Stimulated activated memory B cell treated with anti-CD40 and anti-IgM and Interleukin-4, amounts not matched to agents 10 μg/mL and 1 μg/mL and 100 μg/mL, for 72 hours (primary cell): ENCODE measurements around the gene SLC4A8.

ENCODE experiments used
- ATAC-seq: fragments of 150-1000 bp; cut with Tn5 transposase; 2 replicates; pipeline ENCODE4 v1.10.0; 2021
- H3K27ac Mint-ChIP-seq: one replicate; pipeline ENCODE4 v1.8.0; 2022; ENCODE audit warnings: mild to moderate bottlenecking, mixed read lengths
- H3K27me3 Mint-ChIP-seq: one replicate; pipeline ENCODE4 v1.8.0; 2022; ENCODE audit warnings: mixed read lengths
- H3K36me3 Mint-ChIP-seq: one replicate; pipeline ENCODE4 v1.8.0; 2022; ENCODE audit warnings: mixed read lengths
- H3K4me1 Mint-ChIP-seq: one replicate; pipeline ENCODE4 v1.8.0; 2022; ENCODE audit warnings: mixed read lengths
- H3K4me3 Mint-ChIP-seq: one replicate; pipeline ENCODE4 v1.8.0; 2022; ENCODE audit warnings: mild to moderate bottlenecking, moderate library complexity, mixed read lengths
- H3K9me3 Mint-ChIP-seq: one replicate; pipeline ENCODE4 v1.8.0; 2022; ENCODE audit warnings: mixed read lengths

SLC4A8 gene

GRCh38 chr12:51531978-51532497, 107.4 kb downstream of the SLC4A8 start:
- no peak overlapping the region for H3K27ac Mint-ChIP-seq
- ATAC-seq = peak; percentile 86
- no peak overlapping the region for H3K4me3 Mint-ChIP-seq
- H3K9me3 Mint-ChIP-seq = no peaks in the 10 kb centered on the region
- H3K4me1 Mint-ChIP-seq = peaks cover 9% of the 10 kb centered on the region
- H3K27me3 Mint-ChIP-seq = peaks cover 50% of the 10 kb centered on the region
- H3K36me3 Mint-ChIP-seq = no peaks in the 10 kb centered on the region

GRCh38 chr12:51533799-51534198, 109.2 kb downstream of the SLC4A8 start:
- no peak for ATAC-seq
- peaks cover 61% of the 10 kb centered on the region for H3K27me3 Mint-ChIP-seq
- H3K4me3 Mint-ChIP-seq = no peak overlapping the region
- H3K9me3 Mint-ChIP-seq = no peaks in the 10 kb centered on the region
- no peak overlapping the region for H3K27ac Mint-ChIP-seq
- no peaks in the 10 kb centered on the region for H3K36me3 Mint-ChIP-seq
- peaks cover 9% of the 10 kb centered on the region for H3K4me1 Mint-ChIP-seq

- H3K36me3 Mint-ChIP-seq = no peaks in the 10 kb centered on the region
- peaks cover 61% of the 10 kb centered on the region for H3K27me3 Mint-ChIP-seq
- H3K9me3 Mint-ChIP-seq = no peaks in the 10 kb centered on the region
- no peak for ATAC-seq
- H3K4me1 Mint-ChIP-seq = peaks cover 9% of the 10 kb centered on the region
- no peak overlapping the region for H3K4me3 Mint-ChIP-seq
- no peak overlapping the region for H3K27ac Mint-ChIP-seq
Measured at GRCh38 chr12:51534216-51535074, 109.8 kb downstream of the SLC4A8 start.

- Mint-ChIP-seq H3K4me1 (peaks cover 9% of the 10 kb centered on the region), H3K36me3 (no peaks in the 10 kb centered on the region), H3K4me3 (no peak overlapping the region)
Measured at GRCh38 chr12:51536159-51536558, 111.5 kb downstream of the SLC4A8 start.

GRCh38 chr12:51538149-51538548, 113.5 kb downstream of the SLC4A8 start:
- Mint-ChIP-seq H3K4me1 (no peaks in the 10 kb centered on the region), H3K4me3 (no peak overlapping the region), H3K36me3 (no peaks in the 10 kb centered on the region), H3K9me3 (no peaks in the 10 kb centered on the region), H3K27ac (no peak overlapping the region), H3K27me3 (peaks cover 35% of the 10 kb centered on the region)
- no peak for ATAC-seq

More at GRCh38 chr12:51536159-51536558, 111.5 kb downstream of the SLC4A8 start:
- Mint-ChIP-seq H3K27me3 (peaks cover 50% of the 10 kb centered on the region), H3K9me3 (no peaks in the 10 kb centered on the region), H3K27ac (no peak overlapping the region)
- no peak for ATAC-seq

- Mint-ChIP-seq H3K9me3 (no peaks in the 10 kb centered on the region), H3K27me3 (peaks cover 35% of the 10 kb centered on the region), H3K4me3 (no peak overlapping the region), H3K4me1 (no peaks in the 10 kb centered on the region), H3K36me3 (no peaks in the 10 kb centered on the region), H3K27ac (no peak overlapping the region)
- ATAC-seq = no peak
Measured at GRCh38 chr12:51538599-51538998, 114.0 kb downstream of the SLC4A8 start.

- Mint-ChIP-seq H3K9me3 (peaks cover 4% of the 10 kb centered on the region), H3K4me1 (no peaks in the 10 kb centered on the region), H3K27me3 (peaks cover 26% of the 10 kb centered on the region), H3K27ac (no peak overlapping the region), H3K4me3 (no peak overlapping the region), H3K36me3 (no peaks in the 10 kb centered on the region)
- no peak for ATAC-seq
Measured at GRCh38 chr12:51540996-51541395, 116.4 kb downstream of the SLC4A8 start.

GRCh38 chr12:51546097-51546496, 121.5 kb downstream of the SLC4A8 start:
- Mint-ChIP-seq H3K4me1 (peaks cover 13% of the 10 kb centered on the region), H3K36me3 (no peaks in the 10 kb centered on the region), H3K4me3 (no peak overlapping the region), H3K27ac (no peak overlapping the region), H3K9me3 (peaks cover 7% of the 10 kb centered on the region), H3K27me3 (peaks cover 25% of the 10 kb centered on the region)
- ATAC-seq = no peak

- Mint-ChIP-seq H3K27ac (no peak overlapping the region), H3K4me1 (peaks cover 13% of the 10 kb centered on the region), H3K27me3 (peaks cover 33% of the 10 kb centered on the region), H3K36me3 (no peaks in the 10 kb centered on the region), H3K9me3 (peaks cover 7% of the 10 kb centered on the region), H3K4me3 (no peak overlapping the region)
- no peak for ATAC-seq
Measured at GRCh38 chr12:51547606-51548005, 123.0 kb downstream of the SLC4A8 start.

- H3K4me1 Mint-ChIP-seq = peaks cover 13% of the 10 kb centered on the region
- no peak for ATAC-seq
- no peak overlapping the region for H3K4me3 Mint-ChIP-seq
- H3K36me3 Mint-ChIP-seq = no peaks in the 10 kb centered on the region
- H3K9me3 Mint-ChIP-seq = peaks cover 10% of the 10 kb centered on the region
- peaks cover 33% of the 10 kb centered on the region for H3K27me3 Mint-ChIP-seq
- H3K27ac Mint-ChIP-seq = no peak overlapping the region
Measured at GRCh38 chr12:51548241-51548640, 123.6 kb downstream of the SLC4A8 start.

- H3K27ac Mint-ChIP-seq = no peak overlapping the region
- H3K27me3 Mint-ChIP-seq = peaks cover 26% of the 10 kb centered on the region
- no peak overlapping the region for H3K4me3 Mint-ChIP-seq
- H3K4me1 Mint-ChIP-seq = peaks cover 13% of the 10 kb centered on the region
- H3K9me3 Mint-ChIP-seq = peaks cover 9% of the 10 kb centered on the region
- no peak for ATAC-seq
- no peaks in the 10 kb centered on the region for H3K36me3 Mint-ChIP-seq
Measured at GRCh38 chr12:51549637-51550036, 125.0 kb downstream of the SLC4A8 start.
